Endothelial cell of hepatic sinusoid (primary cell): Measurements from ENCODE around the gene HSD17B3.
"Not testable (repeated sequence)": the region's sequence is repeated elsewhere in the genome, so short reads cannot be mapped to it uniquely, and the experiment has no call there.

Experiments used
- in situ Hi-C: cut with HindIII; loops from 2 replicates; pipeline ENCODE4 v1.10.0; 2017; ENCODE audit warnings: low sequenced_read_pairs

HSD17B3 gene

GRCh38 chr9:96202971-96203780, 98.8 kb downstream of the HSD17B3 start:
- in situ Hi-C loops = no loop called here

DNA sequence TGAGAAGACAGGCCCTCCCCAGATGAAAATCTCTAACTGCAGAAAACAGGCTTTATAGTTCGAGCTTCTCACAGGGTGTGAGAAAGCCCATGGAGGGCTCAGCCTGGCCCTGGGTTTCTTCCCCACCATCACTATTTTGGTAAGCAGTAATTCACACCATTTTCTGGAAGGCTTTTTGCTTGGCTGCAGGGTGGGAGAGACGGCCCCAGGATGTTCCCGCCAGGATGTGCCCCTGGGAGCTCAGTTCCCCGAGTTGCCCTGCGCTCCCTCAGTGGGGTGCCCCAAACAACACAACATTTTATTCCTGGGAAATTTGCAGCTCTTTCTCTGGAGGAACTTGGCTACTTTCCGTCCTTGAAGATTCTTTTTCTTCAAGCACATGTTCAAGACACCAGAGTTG, 100.8 kb downstream of the HSD17B3 start:
- in situ Hi-C loops = no loop called here

- in situ Hi-C loops = loop anchor here (5.0 kb wide), 1 partner anchor 77 kb away; no protein-coding TSS in a partner anchor
Observed at GRCh38 chr9:96199006-96199405, 103.0 kb downstream of the HSD17B3 start.

DNA sequence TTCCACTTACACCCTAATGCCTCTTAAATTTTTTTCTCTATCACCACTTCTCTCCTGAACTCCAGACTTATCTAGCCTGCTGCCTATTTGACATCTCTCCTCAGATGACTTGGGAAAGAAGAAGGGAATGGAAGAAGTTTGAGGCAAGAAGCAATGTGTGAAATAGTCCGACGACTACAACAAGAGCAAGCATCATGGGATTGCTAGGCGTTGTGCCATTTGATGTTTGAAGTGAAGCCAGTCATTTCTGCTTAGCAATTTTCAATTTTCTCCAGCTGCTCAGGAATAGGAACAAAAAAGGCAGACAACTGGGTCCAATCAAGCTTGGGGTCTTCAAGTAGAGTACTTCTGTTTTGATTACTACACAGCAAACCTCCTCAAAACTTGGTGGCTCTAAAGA, 106.4 kb downstream of the HSD17B3 start:
- in situ Hi-C loops = loop anchor here (5.0 kb wide), 1 partner anchor 73 kb away; no protein-coding TSS in a partner anchor

DNA sequence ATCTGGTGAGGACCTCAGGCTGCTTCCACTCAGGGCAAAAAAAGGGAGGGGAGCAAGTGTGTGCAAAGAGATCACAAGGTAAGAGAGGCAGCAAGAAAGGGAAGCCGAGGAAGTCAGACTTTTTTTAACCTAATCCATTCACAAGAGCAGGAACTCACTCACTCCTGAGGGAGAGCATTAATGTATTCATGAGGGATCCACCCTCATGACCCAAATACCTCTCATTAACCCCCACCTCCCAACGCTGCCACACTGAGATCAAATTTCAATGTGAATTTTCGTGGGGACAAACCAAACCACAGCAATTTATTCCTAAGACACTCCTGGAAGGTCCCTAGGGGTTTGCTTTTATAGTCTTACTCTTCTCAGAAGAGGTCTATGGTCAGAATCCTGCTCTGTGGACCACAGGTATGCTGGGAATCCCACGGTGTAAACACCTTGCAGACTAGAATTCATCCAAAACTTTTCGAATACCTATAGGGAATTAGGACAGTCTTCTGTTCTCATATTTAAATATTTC, 108.7 kb downstream of the HSD17B3 start:
- in situ Hi-C loops = no loop called here

DNA sequence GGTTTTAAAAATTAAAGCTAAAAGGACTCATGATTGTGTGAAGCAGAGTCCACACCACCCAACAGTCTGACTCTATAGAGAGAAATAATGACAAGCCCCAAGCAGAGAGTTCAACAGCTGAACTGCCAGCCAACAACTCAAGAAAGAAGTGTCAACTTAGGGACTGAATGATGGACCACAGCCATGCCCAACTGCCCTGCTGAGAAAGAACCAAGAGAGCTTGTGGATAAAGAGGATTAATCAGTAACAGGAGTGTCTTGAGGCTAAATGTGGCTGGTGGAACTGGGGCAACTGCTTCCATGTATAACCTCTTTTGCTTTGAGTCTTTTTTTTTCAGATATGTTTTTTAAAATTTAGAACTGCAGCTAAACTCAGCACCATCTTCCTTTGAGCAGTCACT, 109.3 kb downstream of the HSD17B3 start:
- in situ Hi-C loops = no loop called here

DNA sequence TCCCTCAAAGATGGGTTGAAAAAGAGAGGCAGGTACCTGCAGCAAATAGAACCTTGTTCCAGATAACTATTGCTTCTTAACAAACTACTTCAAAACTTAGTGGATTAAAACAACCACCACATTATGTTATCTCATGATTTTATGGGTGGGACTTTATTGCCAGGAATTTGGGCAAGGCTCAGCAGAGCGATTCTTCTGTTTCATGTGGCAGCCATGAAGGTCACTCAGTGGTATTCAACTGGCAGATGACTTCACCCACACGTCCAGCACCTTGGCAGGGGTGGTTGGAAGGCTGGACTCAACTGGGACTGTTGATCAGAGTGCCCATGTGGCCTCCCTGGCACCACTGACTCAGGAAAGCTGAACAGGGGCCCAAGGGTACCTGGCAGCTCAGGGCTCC, 112.0 kb downstream of the HSD17B3 start:
- in situ Hi-C loops = no loop called here

DNA sequence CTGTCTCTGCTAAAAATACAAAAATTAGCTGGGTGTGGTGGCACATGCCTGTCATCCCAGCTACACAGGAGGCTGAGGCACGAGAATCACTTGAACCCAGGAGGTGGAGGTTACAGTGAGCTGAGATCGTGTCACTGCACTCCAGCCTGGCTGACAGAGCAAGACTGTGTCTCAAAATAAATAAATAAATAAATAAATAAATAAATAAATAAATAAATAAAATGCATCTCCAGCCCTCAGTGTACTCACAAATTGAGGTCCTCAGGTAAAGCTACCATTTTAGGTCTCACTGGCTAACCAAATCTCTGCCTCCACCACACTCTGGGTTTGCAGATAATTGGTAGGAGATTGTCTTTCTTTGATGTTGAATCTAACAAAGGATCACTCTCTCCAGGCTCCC, 112.4 kb downstream of the HSD17B3 start:
- in situ Hi-C loops = not testable (repeated sequence)

DNA sequence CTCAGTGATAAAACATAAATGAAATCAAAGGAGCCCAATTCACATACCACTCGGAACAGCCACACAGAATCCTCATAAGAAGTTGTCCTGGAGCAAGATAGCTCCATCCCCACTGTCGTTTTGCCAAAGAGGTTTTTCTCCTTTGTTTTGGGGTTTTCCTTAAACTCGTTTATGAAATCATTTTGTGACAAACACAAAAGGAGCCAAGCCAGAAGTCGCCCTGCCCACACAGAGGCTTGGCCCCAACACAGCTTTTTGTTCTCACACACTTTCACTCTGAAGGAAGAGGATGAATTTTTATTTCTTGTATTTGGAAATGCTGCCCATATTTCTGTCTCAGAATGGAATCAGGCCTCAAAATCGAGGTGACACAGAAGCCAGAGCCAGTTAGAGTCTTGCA, 113.4 kb downstream of the HSD17B3 start:
- in situ Hi-C loops = no loop called here

DNA sequence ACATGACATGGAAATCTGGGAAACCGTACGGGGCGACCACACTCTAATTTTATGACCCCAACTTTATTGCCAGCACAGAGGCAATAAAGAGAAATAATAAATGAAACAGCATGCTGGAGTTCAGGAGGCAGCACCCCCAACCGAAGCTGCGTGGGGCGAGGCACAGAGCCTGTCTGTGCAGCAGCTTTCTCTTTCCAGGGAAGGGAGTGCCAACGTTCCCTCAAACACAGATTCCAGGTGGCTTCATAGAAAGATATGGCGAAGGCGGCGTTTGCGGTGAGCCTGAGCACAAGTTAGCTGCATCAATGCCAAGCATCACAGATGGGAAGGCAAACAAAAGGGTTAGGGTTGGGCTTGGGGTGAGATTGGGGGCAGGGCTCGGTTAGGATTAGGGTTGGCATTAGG, 114.8 kb downstream of the HSD17B3 start:
- in situ Hi-C loops = no loop called here

DNA sequence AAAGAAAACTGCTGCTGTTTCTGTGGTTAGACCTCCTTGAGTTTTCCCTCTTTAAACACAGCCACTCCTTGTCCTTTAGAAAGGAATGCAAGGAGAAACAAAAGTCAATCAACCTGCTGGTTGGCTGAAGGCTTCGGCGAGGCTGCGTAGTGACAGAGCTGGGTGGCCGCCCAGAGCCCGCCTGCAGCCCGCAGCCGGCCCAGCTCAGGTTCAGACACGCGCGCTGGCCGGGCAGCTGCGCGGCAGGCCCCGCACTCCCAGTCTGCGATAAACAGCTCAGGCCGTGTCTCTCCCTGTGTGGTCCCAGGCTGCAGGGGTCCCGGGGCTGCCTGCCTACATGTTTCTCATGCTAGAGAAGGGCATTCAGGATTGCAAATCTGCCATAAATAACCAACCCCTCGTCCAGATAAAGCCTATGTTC, 115.4 kb downstream of the HSD17B3 start:
- in situ Hi-C loops = no loop called here

GRCh38 chr9:96185518-96186156, 116.3 kb downstream of the HSD17B3 start:
- in situ Hi-C loops = no loop called here
